Fibroblast of skin of back (primary cell): ENCODE measurements around the gene HELZ.

ENCODE experiments used
- DNase-seq: peaks from one replicate; pipeline ENCODE4 v3.0.0-alpha.2; 2013

The HELZ gene

GRCh38 chr17:67069603-67070136 lies 175.3 kb downstream of the HELZ start:
- no peak for DNase-seq

GRCh38 chr17:67068999-67069398 lies 176.0 kb downstream of the HELZ start:
- DNase-seq, result no peak

- DNase-seq, result no peak
Observed at GRCh38 chr17:67067571-67068482, 177.2 kb downstream of the HELZ start.

GRCh38 chr17:67066717-67067116 lies 178.3 kb downstream of the HELZ start:
- DNase-seq, result no peak

GRCh38 chr17:67063141-67063540 lies 181.9 kb downstream of the HELZ start:
- peak; percentile 33 for DNase-seq

- DNase-seq, result no peak
Observed at GRCh38 chr17:67059372-67059771, 185.6 kb downstream of the HELZ start.

GRCh38 chr17:67058036-67058435 lies 187.0 kb downstream of the HELZ start:
- no peak for DNase-seq

- DNase-seq, result no peak
Observed at GRCh38 chr17:67056746-67057490, 188.1 kb downstream of the HELZ start.

GRCh38 chr17:67055811-67056745 lies 188.9 kb downstream of the HELZ start:
- no peak for DNase-seq

- DNase-seq, result no peak
Observed at GRCh38 chr17:67055041-67055443, 190.0 kb downstream of the HELZ start.

- DNase-seq, result no peak
Observed at GRCh38 chr17:67054608-67055007, 190.4 kb downstream of the HELZ start.

GRCh38 chr17:67054011-67054591 lies 190.9 kb downstream of the HELZ start:
- no peak for DNase-seq

GRCh38 chr17:67053438-67054000 lies 191.5 kb downstream of the HELZ start:
- DNase-seq, result no peak

- DNase-seq, result no peak
Observed at GRCh38 chr17:67052720-67053437, 192.1 kb downstream of the HELZ start.

- DNase-seq, result no peak
Observed at GRCh38 chr17:67051837-67052236, 193.2 kb downstream of the HELZ start.

GRCh38 chr17:67051155-67051538 lies 193.8 kb downstream of the HELZ start:
- no peak for DNase-seq

GRCh38 chr17:67050471-67051154 lies 194.4 kb downstream of the HELZ start:
- no peak for DNase-seq

GRCh38 chr17:67050066-67050465 lies 194.9 kb downstream of the HELZ start:
- DNase-seq, result no peak

- no peak for DNase-seq
Observed at GRCh38 chr17:67049025-67049739, 195.8 kb downstream of the HELZ start.

- no peak for DNase-seq
Observed at GRCh38 chr17:67047382-67047781, 197.6 kb downstream of the HELZ start.
